Stromal cell of bone marrow (primary cell): ENCODE measurements around the gene AVPR2.

Experiments used
- DNase-seq: peaks from one replicate; pipeline ENCODE4 v3.0.0-alpha.2; 2012; ENCODE audit warnings: low read depth

AVPR2 gene

GRCh38 chrX:153903991-153904957 lies at the start of gene AVPR2:
Gene AVPR2, plus strand, starts transcription at chrX:153904673. Its CDS starts 473 bp downstream, at chrX:153905146.
- no peak for DNase-seq

GRCh38 chrX:153854702-153855101 lies 49.8 kb upstream of the AVPR2 start:
- DNase-seq: no peak

GRCh38 chrX:153857348-153857903 lies 47.0 kb upstream of the AVPR2 start:
- no peak for DNase-seq

- DNase-seq: no peak
Measured at GRCh38 chrX:153861151-153861550, 43.3 kb upstream of the AVPR2 start.

- no peak for DNase-seq
Measured at GRCh38 chrX:153861733-153862310, 42.7 kb upstream of the AVPR2 start.

DNA sequence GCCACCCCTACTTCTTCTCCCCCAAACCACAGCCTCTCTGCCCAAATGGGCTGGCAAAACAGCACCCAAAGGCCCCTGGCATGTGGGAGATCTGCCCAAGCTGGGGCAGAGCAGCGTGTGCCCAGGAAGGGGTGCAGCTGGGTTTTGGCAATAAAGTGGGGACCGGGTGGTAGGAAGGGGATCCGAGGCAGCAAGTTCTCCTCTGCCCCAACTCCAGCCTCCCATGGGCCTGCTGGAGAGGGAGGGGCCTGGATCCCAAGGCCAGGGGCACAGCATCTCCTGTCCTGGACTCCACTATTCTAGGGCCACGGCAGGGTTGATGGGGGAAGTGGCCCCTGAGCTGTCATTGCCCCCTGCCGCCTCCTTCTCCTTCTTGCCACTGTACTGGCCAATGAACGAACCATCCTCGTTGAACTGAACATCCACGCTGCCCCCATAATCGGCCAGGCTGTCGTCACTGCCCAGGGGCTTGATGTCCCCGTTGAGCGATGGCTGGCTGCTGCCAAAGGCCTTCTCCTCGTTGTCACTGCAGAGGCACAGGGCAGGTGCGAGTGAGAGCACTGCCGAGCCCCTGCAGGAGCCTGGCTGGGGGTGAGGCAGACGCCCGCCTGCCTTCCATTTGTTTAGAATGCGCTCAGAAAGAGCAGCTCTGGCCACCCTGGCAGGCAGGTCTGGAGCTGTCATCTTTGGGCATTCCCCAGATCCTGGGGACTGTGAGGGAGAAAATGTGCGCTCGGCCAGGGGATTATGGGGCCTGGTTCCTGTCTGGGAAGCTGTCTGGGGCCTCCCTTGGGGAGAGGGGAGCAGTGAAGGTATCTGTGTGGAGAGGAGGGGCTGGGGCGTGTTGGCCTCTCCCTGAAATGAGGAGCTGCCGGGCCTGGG lies 41.9 kb upstream of the AVPR2 start:
- DNase-seq: no peak

- DNase-seq: no peak
Measured at GRCh38 chrX:153863251-153863991, 41.1 kb upstream of the AVPR2 start.

DNA sequence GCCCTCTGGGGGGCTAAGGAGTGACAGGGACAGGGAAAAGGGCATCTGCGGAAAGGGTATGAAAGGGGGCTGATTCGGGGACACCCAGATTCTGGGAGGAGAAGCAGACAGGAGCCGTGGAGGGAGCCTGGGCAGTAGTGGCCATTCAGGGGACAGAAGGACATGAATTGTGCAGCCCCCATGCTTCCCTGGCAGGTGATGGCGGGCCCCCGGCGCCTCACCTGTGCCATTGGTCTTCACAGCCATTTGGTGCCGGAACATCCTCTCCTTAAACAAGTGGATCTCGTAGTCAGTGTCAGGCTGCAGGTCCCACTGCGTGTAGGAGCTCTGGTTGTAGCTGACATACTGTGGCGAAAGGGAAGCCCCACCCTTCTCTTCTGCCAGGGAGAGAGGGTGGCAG lies 40.4 kb upstream of the AVPR2 start:
- no peak for DNase-seq

DNA sequence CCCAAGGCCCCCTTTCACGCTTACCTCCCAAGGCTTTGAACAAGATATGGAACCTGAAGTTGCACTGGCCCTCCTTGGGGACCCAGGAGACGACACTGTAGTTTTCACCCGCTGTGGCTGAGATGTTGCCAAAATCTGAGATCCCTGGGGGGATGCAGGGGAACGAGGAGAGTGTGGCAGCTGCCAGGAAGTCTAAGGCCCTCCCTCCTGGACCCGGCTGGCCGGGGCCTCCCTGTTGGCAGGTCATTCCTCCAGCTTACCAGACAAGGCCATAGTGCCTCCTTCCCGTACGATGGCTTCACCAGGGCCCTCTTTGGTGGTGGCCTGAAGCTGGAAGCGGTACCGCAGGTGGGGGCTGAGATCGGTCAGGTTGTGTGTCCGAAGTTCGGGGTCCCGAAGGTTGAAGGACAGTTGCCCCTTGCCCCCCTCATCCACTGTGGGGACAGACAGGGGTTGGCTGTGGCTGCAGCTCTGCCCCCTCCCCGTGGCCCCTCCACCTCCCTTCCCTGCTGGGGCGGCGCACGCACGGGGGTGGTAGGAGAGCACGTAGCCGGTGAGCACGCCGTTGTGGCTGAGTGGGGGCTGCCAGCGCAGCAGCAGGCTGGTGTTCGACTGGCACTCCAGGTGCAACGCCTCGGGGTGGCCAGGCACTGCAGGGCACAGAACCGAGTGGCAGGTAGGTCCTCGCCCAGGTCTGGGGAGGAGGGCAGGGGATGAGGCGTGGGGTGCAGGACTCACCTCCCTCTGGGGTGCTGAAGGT lies 39.7 kb upstream of the AVPR2 start:
- no peak for DNase-seq

DNA sequence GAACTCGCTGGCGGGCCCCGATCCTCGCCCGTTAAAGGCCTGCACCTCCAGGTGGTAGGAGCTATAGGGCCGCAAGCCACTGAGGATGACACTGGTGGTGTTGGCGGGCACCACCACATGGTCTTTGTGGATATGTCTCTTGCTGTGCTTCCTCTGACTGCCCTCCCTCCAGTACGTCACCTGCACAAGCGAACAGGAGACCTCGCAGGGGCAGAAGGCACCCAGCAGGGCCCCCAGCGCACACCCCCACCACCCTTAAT lies 39.2 kb upstream of the AVPR2 start:
- DNase-seq: no peak

DNA sequence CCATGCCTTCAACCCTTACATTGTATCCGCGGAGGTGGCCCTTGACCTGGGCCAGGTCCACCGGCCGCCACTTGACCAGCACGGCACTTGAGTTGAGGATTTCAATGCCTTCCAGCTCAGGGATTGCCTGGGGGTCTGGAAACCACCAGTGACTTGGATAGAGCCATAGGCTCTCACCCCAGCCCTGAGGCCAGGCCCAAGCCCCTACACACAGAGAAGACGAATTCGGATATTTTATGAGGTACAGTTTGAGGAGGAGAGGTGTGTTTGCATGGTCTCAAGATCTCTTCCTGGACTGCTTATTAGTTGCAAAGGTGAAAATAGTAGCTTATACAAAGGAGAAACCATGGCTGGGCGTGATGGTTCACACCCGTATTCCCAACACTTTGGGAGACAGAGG lies 38.8 kb upstream of the AVPR2 start:
- no peak for DNase-seq

DNA sequence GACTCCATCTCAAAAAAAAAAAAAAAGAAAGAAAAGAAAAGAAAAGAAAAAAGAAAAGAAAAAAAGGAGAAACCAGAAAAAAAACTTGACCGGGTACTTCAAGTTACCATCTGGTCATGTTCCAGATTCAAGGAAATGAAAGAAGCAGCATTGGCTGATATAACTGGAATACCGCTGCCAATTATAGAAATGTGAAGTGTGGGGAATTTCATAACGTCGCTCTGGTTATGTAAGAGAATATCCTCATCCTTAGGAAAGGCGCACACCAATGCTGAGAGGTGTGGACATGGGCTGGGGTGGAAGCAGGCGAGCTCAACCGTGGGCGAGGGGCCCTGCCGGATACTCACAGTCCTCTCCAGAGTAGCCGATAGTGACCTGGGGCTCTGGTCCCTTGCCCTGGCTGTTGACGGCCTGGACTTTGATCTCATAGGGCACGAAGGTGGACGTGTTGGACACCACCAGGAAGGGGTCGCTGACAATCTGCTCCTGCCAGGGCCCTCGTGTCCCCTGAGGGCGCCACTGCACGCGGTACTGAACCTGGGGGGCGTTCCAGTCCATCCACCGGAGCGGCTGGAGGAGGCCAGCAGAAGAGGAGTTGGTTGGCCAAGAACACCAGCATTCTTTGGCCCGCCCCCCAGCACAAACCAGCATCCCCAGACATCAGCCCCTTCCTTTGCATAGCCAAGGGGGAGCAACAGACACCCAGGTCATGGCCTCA lies 38.0 kb upstream of the AVPR2 start:
- no peak for DNase-seq

DNA sequence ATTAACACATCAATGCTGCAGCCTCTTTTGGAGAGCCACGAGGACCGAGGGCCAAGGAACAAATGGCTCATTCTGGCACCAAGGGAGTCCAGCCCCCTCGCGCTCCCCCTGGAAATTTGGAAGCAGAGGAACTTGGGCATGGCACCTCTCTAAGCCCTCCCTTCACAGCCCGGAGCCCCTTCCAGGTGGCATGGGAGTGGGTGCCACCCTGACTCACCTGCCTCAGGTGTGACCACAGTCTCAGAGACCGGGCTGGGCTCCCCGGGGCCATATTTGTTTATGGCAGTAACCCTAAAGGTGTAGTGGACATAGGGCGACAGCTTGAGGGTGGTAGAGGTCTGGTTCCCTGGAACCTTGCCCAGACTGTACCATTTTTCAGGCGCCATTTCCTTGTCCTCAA lies 37.3 kb upstream of the AVPR2 start:
- no peak for DNase-seq

DNA sequence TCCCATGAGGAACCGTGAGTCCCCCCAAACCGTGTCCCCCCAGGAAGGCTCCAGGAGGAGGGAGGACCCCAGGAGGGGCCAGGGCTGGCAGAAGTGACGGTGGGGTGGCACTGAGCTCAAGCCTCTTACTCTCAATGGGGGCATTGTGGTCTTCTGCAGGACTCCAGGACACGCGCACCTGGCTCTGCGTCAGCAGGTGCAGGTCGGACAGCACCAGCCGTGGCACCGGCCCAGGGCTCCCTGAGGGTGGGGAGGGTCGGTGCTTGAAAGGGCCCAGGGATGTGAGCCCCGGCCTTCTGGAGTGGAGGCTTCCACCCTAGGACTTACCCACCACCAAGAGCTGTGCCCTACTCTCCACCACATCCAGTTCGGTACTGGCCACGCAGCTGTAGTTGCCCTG lies 36.8 kb upstream of the AVPR2 start:
- DNase-seq: no peak

GRCh38 chrX:153868576-153869472 lies 35.6 kb upstream of the AVPR2 start:
- DNase-seq: no peak

GRCh38 chrX:153869473-153870287 lies 34.8 kb upstream of the AVPR2 start:
- DNase-seq: no peak

DNA sequence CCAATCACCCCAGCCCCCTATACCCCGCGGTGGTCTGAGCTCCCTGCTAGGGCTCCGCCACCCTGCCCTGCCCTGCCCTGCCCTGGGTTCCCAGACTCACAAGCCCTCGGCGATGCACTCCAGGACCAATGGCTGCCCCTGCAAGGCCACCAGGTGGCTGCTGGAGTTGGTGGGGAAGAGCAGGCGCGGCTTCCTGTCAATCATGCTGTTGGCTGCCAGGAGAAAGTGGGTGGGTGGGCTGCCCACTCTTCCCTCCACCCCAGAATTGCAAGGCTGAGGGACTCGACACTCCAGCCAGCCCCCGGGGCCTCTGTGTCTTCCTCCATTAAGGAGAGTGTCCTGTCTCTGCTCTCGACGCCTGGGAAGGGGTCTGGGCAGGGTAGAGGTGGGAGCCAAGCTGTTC lies 34.2 kb upstream of the AVPR2 start:
- no peak for DNase-seq

- DNase-seq: no peak
Measured at GRCh38 chrX:153870791-153871360, 33.6 kb upstream of the AVPR2 start.
